ENCODE measurements around the gene CPVL.

Gene CPVL

DNA sequence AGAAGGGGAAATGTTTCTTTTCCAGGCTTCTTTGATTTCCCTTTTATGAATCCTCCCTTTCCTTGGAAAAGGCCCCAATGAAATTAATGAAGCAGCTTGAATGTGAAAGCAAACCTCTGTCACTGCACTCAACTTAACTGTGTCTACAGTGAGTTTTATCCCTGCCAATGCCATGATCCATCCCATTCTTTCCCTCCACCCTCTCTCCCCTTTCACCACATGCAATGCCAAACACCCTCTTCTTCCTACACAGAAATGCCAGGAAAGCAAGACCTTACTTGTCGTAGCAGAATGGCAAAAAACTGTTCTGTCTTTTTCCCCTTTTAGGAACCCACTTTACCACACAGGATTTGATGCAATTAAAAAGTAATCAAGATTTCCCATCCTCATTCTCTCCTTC lies 140.9 kb downstream of the CPVL start (continued):
- TF ChIP-seq, protein P1, sequence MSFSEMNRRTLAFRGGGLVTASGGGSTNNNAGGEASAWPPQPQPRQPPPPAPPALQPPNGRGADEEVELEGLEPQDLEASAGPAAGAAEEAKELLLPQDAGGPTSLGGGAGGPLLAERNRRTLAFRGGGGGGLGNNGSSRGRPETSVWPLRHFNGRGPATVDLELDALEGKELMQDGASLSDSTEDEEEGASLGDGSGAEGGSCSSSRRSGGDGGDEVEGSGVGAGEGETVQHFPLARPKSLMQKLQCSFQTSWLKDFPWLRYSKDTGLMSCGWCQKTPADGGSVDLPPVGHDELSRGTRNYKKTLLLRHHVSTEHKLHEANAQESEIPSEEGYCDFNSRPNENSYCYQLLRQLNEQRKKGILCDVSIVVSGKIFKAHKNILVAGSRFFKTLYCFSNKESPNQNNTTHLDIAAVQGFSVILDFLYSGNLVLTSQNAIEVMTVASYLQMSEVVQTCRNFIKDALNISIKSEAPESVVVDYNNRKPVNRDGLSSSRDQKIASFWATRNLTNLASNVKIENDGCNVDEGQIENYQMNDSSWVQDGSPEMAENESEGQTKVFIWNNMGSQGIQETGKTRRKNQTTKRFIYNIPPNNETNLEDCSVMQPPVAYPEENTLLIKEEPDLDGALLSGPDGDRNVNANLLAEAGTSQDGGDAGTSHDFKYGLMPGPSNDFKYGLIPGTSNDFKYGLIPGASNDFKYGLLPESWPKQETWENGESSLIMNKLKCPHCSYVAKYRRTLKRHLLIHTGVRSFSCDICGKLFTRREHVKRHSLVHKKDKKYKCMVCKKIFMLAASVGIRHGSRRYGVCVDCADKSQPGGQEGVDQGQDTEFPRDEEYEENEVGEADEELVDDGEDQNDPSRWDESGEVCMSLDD (tag by site-specific recombination; IDR thresholded peaks at IDR 0.05) = no peak
- no peak for TF ChIP-seq ZNF133 (tag by site-specific recombination; IDR thresholded peaks at IDR 0.05)
- TF ChIP-seq, protein P2, sequence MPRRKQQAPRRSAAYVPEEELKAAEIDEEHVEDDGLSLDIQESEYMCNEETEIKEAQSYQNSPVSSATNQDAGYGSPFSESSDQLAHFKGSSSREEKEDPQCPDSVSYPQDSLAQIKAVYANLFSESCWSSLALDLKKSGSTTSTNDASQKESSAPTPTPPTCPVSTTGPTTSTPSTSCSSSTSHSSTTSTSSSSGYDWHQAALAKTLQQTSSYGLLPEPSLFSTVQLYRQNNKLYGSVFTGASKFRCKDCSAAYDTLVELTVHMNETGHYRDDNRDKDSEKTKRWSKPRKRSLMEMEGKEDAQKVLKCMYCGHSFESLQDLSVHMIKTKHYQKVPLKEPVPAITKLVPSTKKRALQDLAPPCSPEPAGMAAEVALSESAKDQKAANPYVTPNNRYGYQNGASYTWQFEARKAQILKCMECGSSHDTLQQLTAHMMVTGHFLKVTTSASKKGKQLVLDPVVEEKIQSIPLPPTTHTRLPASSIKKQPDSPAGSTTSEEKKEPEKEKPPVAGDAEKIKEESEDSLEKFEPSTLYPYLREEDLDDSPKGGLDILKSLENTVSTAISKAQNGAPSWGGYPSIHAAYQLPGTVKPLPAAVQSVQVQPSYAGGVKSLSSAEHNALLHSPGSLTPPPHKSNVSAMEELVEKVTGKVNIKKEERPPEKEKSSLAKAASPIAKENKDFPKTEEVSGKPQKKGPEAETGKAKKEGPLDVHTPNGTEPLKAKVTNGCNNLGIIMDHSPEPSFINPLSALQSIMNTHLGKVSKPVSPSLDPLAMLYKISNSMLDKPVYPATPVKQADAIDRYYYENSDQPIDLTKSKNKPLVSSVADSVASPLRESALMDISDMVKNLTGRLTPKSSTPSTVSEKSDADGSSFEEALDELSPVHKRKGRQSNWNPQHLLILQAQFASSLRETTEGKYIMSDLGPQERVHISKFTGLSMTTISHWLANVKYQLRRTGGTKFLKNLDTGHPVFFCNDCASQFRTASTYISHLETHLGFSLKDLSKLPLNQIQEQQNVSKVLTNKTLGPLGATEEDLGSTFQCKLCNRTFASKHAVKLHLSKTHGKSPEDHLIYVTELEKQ (tag by site-specific recombination; IDR thresholded peaks at IDR 0.05; ENCODE audit: borderline replicate concordance) = no peak

DNA sequence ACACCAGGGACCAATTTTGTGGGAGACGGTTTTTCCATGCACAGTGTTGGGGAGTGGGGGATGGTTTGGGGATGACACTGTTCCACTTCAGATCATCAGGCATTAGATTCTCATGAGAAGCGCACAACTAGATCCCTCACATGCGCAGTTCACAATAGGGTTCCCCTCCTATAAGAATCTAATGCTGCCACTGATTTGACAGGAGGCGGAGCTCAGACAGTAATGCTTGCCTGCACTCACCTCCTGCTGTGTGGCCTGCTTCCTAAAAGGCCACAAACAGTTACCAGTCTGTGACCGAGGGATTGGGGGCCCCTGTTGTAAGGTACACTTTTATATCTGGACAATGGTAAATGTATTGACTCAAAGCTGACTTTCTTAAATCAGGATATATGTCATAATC lies 142.6 kb downstream of the CPVL start:
- ChIA-PET POLR2A (no interaction called here), CTCF (no interaction called here)
- Histone ChIP-seq H3K36me3 (ENCODE audit: control insufficient read depth in 2 of 2, insufficient read depth in 1 of 2, low read length in 2 of 2) (no peaks in the 10 kb centered on the region), H3K9me3 (ENCODE audit: control insufficient read depth, insufficient read depth, low read depth, low read length) (no peaks in the 10 kb centered on the region), H3K4me1 (ENCODE audit: control insufficient read depth, insufficient read depth, low read length) (peaks cover 2% of the 10 kb centered on the region; the same call in 1 of the 2 replicates), H3K27ac (ENCODE audit: extremely low read depth, low read depth, low read length) (no peak overlapping the region), H3K4me3 (ENCODE audit: low read depth, low read length) (no peak overlapping the region)
- no peak for TF ChIP-seq ZNF239 (tag by site-specific recombination; IDR thresholded peaks at IDR 0.05)
- TF ChIP-seq, protein P3, sequence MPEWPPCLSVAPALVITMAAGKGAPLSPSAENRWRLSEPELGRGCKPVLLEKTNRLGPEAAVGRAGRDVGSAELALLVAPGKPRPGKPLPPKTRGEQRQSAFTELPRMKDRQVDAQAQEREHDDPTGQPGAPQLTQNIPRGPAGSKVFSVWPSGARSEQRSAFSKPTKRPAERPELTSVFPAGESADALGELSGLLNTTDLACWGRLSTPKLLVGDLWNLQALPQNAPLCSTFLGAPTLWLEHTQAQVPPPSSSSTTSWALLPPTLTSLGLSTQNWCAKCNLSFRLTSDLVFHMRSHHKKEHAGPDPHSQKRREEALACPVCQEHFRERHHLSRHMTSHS (tag by site-specific recombination; IDR thresholded peaks at IDR 0.05) = no peak

DNA sequence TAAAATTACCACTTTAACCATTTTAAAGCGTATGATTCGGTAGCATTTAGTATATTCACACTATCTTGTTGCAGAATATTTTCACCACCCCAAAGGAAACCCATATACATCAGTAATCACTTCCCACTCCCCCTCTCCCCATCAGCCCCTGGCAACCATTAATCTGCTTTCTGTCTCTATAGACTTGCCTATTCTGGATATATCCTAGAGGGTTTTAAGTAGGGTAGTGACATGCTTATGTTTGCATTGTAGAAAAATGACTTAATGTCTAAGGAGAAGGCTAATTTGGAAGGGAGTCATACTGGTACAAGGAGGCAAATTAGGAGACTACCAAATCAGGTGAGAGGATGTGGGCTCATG lies 145.6 kb downstream of the CPVL start:
- TF ChIP-seq, protein P4, sequence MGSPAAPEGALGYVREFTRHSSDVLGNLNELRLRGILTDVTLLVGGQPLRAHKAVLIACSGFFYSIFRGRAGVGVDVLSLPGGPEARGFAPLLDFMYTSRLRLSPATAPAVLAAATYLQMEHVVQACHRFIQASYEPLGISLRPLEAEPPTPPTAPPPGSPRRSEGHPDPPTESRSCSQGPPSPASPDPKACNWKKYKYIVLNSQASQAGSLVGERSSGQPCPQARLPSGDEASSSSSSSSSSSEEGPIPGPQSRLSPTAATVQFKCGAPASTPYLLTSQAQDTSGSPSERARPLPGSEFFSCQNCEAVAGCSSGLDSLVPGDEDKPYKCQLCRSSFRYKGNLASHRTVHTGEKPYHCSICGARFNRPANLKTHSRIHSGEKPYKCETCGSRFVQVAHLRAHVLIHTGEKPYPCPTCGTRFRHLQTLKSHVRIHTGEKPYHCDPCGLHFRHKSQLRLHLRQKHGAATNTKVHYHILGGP (tag by site-specific recombination; IDR thresholded peaks at IDR 0.05) = no peak
- TF ChIP-seq, protein P5, sequence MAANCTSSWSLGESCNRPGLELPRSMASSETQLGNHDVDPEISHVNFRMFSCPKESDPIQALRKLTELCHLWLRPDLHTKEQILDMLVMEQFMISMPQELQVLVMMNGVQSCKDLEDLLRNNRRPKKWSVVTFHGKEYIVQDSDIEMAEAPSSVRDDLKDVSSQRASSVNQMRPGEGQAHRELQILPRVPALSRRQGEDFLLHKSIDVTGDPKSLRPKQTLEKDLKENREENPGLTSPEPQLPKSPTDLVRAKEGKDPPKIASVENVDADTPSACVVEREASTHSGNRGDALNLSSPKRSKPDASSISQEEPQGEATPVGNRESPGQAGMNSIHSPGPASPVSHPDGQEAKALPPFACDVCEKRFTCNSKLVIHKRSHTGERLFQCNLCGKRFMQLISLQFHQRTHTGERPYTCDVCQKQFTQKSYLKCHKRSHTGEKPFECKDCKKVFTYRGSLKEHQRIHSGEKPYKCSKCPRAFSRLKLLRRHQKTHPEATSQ (tag by site-specific recombination; IDR thresholded peaks at IDR 0.05) = no peak
- H3K4me1 ChIP-seq (ENCODE audit: control insufficient read depth, insufficient read depth, low read length) = peaks cover 2% of the 10 kb centered on the region; the same call in 1 of the 2 replicates
- H3K36me3 ChIP-seq (ENCODE audit: control insufficient read depth in 2 of 2, insufficient read depth in 1 of 2, low read length in 2 of 2) = no peaks in the 10 kb centered on the region
- no peak overlapping the region for H3K27ac ChIP-seq (ENCODE audit: extremely low read depth, low read depth, low read length)
- H3K4me3 ChIP-seq (ENCODE audit: low read depth, low read length) = no peak overlapping the region
- ChIA-PET CTCF (interaction anchor here (1.5 kb wide), 1 partner anchor 44 kb away, joined by 3 read pairs; no protein-coding TSS in a partner anchor), POLR2A (no interaction called here)
- no peaks in the 10 kb centered on the region for H3K9me3 ChIP-seq (ENCODE audit: control insufficient read depth, insufficient read depth, low read depth, low read length)

Measured in HEK293 (cell line).